Effector memory CD4-positive, alpha-beta T cell (primary cell): ENCODE results near the gene GRIN2C.

Experiments
- DNase-seq, 3 donors: peaks; one replicate each; pipeline ENCODE4 v3.0.0-alpha.2; 2020
- H3K27ac ChIP-seq: 2 replicates; pipeline ENCODE4 v1.7.0; 2013; ENCODE audit warnings: mild to moderate bottlenecking, low read length, moderate library complexity; ENCODE audit not compliant: insufficient read depth, poor library complexity, severe bottlenecking
- H3K27me3 ChIP-seq: replicated peaks from 2 replicates; pipeline ENCODE4 v1.7.0; 2013; ENCODE audit warnings: mild to moderate bottlenecking, low read length; ENCODE audit not compliant: insufficient read depth, control insufficient read depth, poor library complexity, severe bottlenecking
- H3K36me3 ChIP-seq: 2 replicates; pipeline ENCODE4 v1.7.0; 2013; ENCODE audit warnings: mild to moderate bottlenecking, low read length, moderate library complexity; ENCODE audit not compliant: control insufficient read depth, insufficient read depth
- H3K4me1 ChIP-seq: 2 replicates; pipeline ENCODE4 v1.7.0; 2013; ENCODE audit warnings: low read length, mild to moderate bottlenecking; ENCODE audit not compliant: control insufficient read depth, insufficient read depth, poor library complexity, severe bottlenecking
- H3K4me3 ChIP-seq: 2 replicates; pipeline ENCODE4 v1.7.0; 2013; ENCODE audit warnings: low read length, low read depth, mild to moderate bottlenecking; ENCODE audit not compliant: insufficient read depth, poor library complexity, severe bottlenecking
- H3K9me3 ChIP-seq: 2 replicates; pipeline ENCODE4 v1.7.0; 2013; ENCODE audit warnings: mild to moderate bottlenecking, low read length, moderate library complexity; ENCODE audit not compliant: control insufficient read depth

GRIN2C gene

GRCh38 chr17:74812109-74813009 lies 47.3 kb downstream of the GRIN2C start:
- Histone ChIP-seq H3K36me3 (peaks cover 11% of the 10 kb centered on the region), H3K27ac (no peak overlapping the region), H3K9me3 (no peaks in the 10 kb centered on the region), H3K4me1 (no peaks in the 10 kb centered on the region), H3K27me3 (no peaks in the 10 kb centered on the region), H3K4me3 (no peak overlapping the region)
- DNase-seq, result no peak

GRCh38 chr17:74810699-74811485 lies 48.8 kb downstream of the GRIN2C start:
- no peak overlapping the region for H3K27ac ChIP-seq
- H3K36me3 ChIP-seq, result peaks cover 11% of the 10 kb centered on the region
- no peak overlapping the region for H3K4me3 ChIP-seq
- H3K4me1 ChIP-seq, result no peaks in the 10 kb centered on the region
- H3K9me3 ChIP-seq, result no peaks in the 10 kb centered on the region
- H3K27me3 ChIP-seq, result no peaks in the 10 kb centered on the region
- DNase-seq, result no peak

GRCh38 chr17:74808714-74809430 lies 50.8 kb downstream of the GRIN2C start:
- H3K27me3 ChIP-seq, result no peaks in the 10 kb centered on the region
- no peaks in the 10 kb centered on the region for H3K9me3 ChIP-seq
- no peak for DNase-seq
- no peak overlapping the region for H3K4me3 ChIP-seq
- H3K27ac ChIP-seq, result no peak overlapping the region
- H3K36me3 ChIP-seq, result peaks cover 21% of the 10 kb centered on the region
- no peaks in the 10 kb centered on the region for H3K4me1 ChIP-seq

GRCh38 chr17:74807925-74808324 lies 51.8 kb downstream of the GRIN2C start:
- Histone ChIP-seq H3K4me3 (no peak overlapping the region), H3K36me3 (peaks cover 22% of the 10 kb centered on the region), H3K27ac (no peak overlapping the region), H3K4me1 (no peaks in the 10 kb centered on the region), H3K27me3 (no peaks in the 10 kb centered on the region), H3K9me3 (no peaks in the 10 kb centered on the region)
- no peak for DNase-seq

- H3K27me3 ChIP-seq, result no peaks in the 10 kb centered on the region
- no peaks in the 10 kb centered on the region for H3K9me3 ChIP-seq
- H3K4me1 ChIP-seq, result no peaks in the 10 kb centered on the region
- peaks cover 21% of the 10 kb centered on the region for H3K36me3 ChIP-seq
- no peak overlapping the region for H3K27ac ChIP-seq
- DNase-seq, result no peak
- no peak overlapping the region for H3K4me3 ChIP-seq
Measured at GRCh38 chr17:74807441-74807840, 52.2 kb downstream of the GRIN2C start.

- H3K36me3 ChIP-seq, result peaks cover 22% of the 10 kb centered on the region
- no peak overlapping the region for H3K4me3 ChIP-seq
- H3K27ac ChIP-seq, result no peak overlapping the region
- no peaks in the 10 kb centered on the region for H3K9me3 ChIP-seq
- DNase-seq, result no peak
- no peaks in the 10 kb centered on the region for H3K4me1 ChIP-seq
- no peaks in the 10 kb centered on the region for H3K27me3 ChIP-seq
Measured at GRCh38 chr17:74806334-74806733, 53.4 kb downstream of the GRIN2C start.

- Histone ChIP-seq H3K27me3 (no peaks in the 10 kb centered on the region), H3K27ac (no peak overlapping the region), H3K36me3 (peaks cover 29% of the 10 kb centered on the region), H3K4me1 (no peaks in the 10 kb centered on the region), H3K4me3 (no peak overlapping the region), H3K9me3 (no peaks in the 10 kb centered on the region)
- DNase-seq, result no peak
Measured at GRCh38 chr17:74805591-74805991, 54.1 kb downstream of the GRIN2C start.

GRCh38 chr17:74804683-74805082 lies 55.0 kb downstream of the GRIN2C start:
- Histone ChIP-seq H3K9me3 (no peaks in the 10 kb centered on the region), H3K27me3 (no peaks in the 10 kb centered on the region), H3K27ac (no peak overlapping the region), H3K4me1 (no peaks in the 10 kb centered on the region), H3K4me3 (no peak overlapping the region), H3K36me3 (peaks cover 35% of the 10 kb centered on the region)
- no peak for DNase-seq

- H3K4me1 ChIP-seq, result no peaks in the 10 kb centered on the region
- H3K36me3 ChIP-seq, result peaks cover 39% of the 10 kb centered on the region
- no peak overlapping the region for H3K27ac ChIP-seq
- no peaks in the 10 kb centered on the region for H3K27me3 ChIP-seq
- H3K4me3 ChIP-seq, result no peak overlapping the region
- no peak for DNase-seq
- no peaks in the 10 kb centered on the region for H3K9me3 ChIP-seq
Measured at GRCh38 chr17:74803971-74804370, 55.7 kb downstream of the GRIN2C start.
